Measurements from ENCODE around the gene PPP2R2C. TPM values are rescaled to one million over a fixed set of nuclear protein-coding genes. Genes with fewer than 3 reads are reported as not detected.

The PPP2R2C gene
- total RNA-seq, 2 experiments from 2014 or later: not detected

DNA sequence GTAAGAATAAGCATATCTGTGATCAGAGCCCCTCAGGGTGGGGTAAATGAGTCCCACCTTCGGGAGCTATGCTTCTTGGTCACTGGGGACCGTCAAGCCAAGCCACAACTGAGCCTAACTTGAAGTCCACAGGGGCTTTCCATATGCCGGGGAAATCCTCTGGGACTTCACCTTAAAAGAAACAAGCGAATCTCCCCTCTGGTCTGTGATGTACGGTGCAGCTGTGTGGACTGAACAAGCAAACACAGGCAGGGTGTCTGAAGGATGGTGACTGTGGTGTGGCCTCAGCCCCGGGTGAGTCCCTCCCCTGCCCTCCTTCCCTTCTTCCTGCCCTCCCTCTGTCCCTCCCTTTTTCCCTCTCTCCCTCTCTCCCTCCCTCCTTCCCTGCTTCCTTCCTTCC is 29.7 kb upstream of the PPP2R2C start:
- H3K27ac Mint-ChIP-seq: no peak overlapping the region
- no peak for DNase-seq
- peaks cover 10% of the 10 kb centered on the region for H3K27me3 Mint-ChIP-seq (ENCODE audit: low read depth)
- peaks cover 9% of the 10 kb centered on the region for H3K9me3 Mint-ChIP-seq
- no peaks in the 10 kb centered on the region for H3K4me1 Mint-ChIP-seq (ENCODE audit: low read depth)
- CTCF ChIA-PET: no interaction called here
- no peaks in the 10 kb centered on the region for H3K36me3 Mint-ChIP-seq (ENCODE audit: low read depth)
- intact Hi-C loops (cut with micrococcal nuclease): no loop called here
- H3K4me3 Mint-ChIP-seq: no peak overlapping the region

DNA sequence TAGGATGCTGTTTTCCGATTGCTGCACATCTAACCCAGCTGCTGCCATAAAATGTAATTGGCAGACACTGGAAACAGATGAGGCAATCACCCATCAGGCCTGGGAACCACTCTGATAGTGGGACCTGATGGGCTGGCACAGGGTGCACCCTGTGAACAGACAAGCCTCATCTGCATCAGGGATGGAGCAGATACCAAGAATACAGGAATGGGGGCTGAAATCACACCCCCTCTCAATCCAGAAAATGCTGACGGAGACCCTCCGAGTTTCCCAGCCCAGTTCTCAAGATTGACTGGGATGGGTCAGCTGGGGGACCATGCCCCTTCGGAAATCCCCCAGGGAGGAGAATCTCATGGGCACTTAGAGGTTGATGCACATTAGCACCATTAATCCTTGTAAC is 28.8 kb upstream of the PPP2R2C start:
- CTCF ChIA-PET: no interaction called here
- Mint-ChIP-seq H3K4me3 (no peak overlapping the region), H3K36me3 (ENCODE audit: low read depth) (no peaks in the 10 kb centered on the region), H3K9me3 (peaks cover 9% of the 10 kb centered on the region), H3K27ac (no peak overlapping the region), H3K27me3 (ENCODE audit: low read depth) (peaks cover 7% of the 10 kb centered on the region), H3K4me1 (ENCODE audit: low read depth) (no peaks in the 10 kb centered on the region)
- DNase-seq: no peak
- intact Hi-C loops (cut with micrococcal nuclease): no loop called here

DNA sequence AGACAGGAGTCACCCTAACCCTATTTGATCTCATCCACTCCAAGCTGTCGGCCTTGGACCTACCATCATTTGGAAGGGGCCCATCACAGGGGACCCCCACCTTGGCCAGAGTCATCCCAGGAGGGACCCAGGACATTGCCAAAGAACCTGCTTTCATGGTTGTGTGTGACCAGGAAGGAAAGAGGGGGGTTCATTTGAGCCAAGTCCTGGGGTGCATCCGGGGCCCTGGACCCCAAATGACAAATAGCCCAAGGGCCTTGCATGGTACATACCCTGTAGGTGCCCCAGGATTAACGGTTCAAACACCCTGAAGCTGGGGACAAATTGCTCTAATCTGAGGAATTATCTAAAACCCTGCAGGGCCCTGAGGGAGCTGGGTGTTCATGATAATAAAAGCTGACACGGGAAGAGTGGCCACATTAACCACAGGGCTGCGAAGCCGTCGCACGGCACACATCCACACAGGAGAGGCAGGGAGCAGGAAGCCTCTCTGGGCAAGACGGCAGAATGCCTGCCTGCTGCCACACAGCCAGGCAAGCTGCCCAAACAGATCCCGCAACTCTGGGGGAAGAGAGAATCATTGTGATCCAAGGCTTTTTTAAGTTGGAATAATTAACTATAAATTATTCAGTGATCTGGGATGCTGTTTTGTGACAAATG is 28.2 kb upstream of the PPP2R2C start:
- no peaks in the 10 kb centered on the region for H3K4me1 Mint-ChIP-seq (ENCODE audit: low read depth)
- intact Hi-C loops (cut with micrococcal nuclease): no loop called here
- H3K4me3 Mint-ChIP-seq: no peak overlapping the region
- H3K27me3 Mint-ChIP-seq (ENCODE audit: low read depth): peaks cover 7% of the 10 kb centered on the region
- CTCF ChIA-PET: no interaction called here
- H3K27ac Mint-ChIP-seq: no peak overlapping the region
- H3K9me3 Mint-ChIP-seq: peaks cover 9% of the 10 kb centered on the region
- no peaks in the 10 kb centered on the region for H3K36me3 Mint-ChIP-seq (ENCODE audit: low read depth)
- no peak for DNase-seq

DNA sequence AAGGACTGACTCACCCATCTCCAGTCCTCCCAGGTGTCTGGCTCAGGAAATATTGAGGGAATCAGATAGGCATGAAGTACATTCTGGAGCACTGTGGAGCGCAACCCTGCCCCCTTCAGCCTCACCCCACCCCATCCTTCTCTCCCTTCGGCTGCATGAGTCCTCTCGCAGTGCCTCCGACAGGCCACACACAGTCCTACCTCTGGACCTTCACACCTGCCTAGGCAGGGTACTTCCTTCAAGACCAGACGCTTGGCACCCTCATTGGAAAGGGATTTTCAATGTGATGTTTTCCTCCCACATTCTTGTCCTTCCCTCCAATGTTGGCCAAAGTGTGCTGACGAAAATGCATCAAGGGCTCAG is 26.8 kb upstream of the PPP2R2C start:
- peaks cover 5% of the 10 kb centered on the region for H3K9me3 Mint-ChIP-seq
- intact Hi-C loops (cut with micrococcal nuclease): no loop called here
- no peak overlapping the region for H3K27ac Mint-ChIP-seq
- DNase-seq: no peak
- no peaks in the 10 kb centered on the region for H3K4me1 Mint-ChIP-seq (ENCODE audit: low read depth)
- CTCF ChIA-PET: no interaction called here
- peaks cover 7% of the 10 kb centered on the region for H3K27me3 Mint-ChIP-seq (ENCODE audit: low read depth)
- H3K36me3 Mint-ChIP-seq (ENCODE audit: low read depth): no peaks in the 10 kb centered on the region
- no peak overlapping the region for H3K4me3 Mint-ChIP-seq

DNA sequence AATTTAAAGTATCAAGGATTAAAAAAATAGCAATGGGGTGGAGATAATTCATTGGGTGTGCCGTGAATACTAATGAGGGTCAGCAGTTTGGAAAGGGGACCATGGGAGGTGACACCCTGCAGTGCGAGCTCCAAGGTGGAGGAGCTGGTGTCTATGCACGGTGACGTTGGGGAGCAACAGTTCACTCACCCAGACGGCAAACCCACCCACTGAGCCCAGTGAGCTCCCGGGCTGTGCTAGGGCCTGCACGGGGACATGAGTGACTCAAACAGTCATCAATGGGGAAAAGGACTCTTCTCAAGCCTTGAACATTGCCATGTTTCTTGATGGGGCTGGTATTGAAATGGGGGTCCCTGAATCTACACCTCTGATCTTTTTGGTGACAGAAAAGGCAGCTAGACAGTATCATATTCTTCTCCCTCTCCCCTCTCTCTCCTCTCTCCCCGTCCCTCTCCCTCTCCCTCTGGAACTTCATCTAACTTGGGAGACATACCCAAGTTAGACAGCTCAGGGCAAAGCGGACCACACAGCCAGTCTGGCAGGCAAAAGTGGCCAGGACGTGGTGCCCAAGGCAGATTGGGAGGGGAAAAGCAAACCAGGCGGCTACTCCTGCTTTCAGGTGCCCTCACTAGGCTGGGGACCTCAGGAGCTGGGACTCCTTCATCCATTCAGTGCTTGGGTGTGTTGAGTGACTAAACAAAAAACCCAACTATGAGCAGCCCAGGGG is 26.3 kb upstream of the PPP2R2C start:
- Mint-ChIP-seq H3K27me3 (ENCODE audit: low read depth) (peaks cover 7% of the 10 kb centered on the region), H3K9me3 (peaks cover 5% of the 10 kb centered on the region), H3K4me1 (ENCODE audit: low read depth) (no peaks in the 10 kb centered on the region), H3K27ac (no peak overlapping the region), H3K36me3 (ENCODE audit: low read depth) (no peaks in the 10 kb centered on the region), H3K4me3 (no peak overlapping the region)
- DNase-seq: no peak
- intact Hi-C loops (cut with micrococcal nuclease): no loop called here
- CTCF ChIA-PET: no interaction called here

DNA sequence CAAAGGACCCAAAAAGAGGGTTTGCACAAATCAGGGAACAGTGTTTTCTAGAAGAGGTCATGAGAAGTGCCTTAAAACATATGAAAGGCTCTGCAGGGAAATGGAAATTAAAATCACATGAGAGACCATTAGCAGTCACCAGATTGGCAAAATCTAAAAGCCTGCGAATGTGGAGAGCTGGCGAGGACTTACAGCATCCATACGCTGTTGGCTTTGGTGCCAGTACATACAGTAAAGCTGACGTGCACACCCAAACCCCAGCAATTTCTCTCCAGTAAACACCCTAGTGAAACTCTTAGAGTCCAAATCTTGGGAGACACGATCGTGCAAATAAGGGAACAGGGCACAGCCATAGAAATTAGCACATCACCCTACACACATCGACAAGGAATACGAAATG is 25.4 kb upstream of the PPP2R2C start:
- H3K4me3 Mint-ChIP-seq: no peak overlapping the region
- CTCF ChIA-PET: no interaction called here
- no peaks in the 10 kb centered on the region for H3K4me1 Mint-ChIP-seq (ENCODE audit: low read depth)
- intact Hi-C loops (cut with micrococcal nuclease): no loop called here
- no peaks in the 10 kb centered on the region for H3K36me3 Mint-ChIP-seq (ENCODE audit: low read depth)
- no peaks in the 10 kb centered on the region for H3K9me3 Mint-ChIP-seq
- no peak for DNase-seq
- H3K27me3 Mint-ChIP-seq (ENCODE audit: low read depth): peaks cover 9% of the 10 kb centered on the region
- no peak overlapping the region for H3K27ac Mint-ChIP-seq

DNA sequence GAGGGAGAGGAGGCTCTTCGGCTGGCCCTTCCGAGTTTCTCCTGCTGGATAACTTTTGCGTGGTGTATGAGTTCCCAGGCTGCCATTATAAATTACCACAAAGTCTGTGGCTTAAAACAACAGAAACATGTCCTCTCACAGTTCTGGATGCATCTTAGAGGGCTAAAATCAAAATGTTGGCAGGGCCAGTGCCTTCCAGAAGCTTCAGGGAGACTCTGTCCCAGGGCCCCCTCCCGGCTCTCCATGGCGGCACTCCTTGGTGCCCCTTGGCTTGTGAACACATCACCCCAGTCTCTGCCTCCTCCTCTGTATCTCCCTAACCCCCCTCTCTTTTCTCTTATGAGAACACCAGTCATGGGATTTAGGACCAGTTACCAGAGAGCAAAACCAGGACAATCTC is 23.3 kb upstream of the PPP2R2C start:
- Mint-ChIP-seq H3K27me3 (ENCODE audit: low read depth) (peaks cover 20% of the 10 kb centered on the region), H3K36me3 (ENCODE audit: low read depth) (no peaks in the 10 kb centered on the region), H3K9me3 (no peaks in the 10 kb centered on the region), H3K27ac (no peak overlapping the region), H3K4me3 (no peak overlapping the region), H3K4me1 (ENCODE audit: low read depth) (no peaks in the 10 kb centered on the region)
- intact Hi-C loops (cut with micrococcal nuclease): no loop called here
- CTCF ChIA-PET: interaction anchor here (0.6 kb wide), 1 partner anchor 1440 kb away, joined by 4 read pairs; no protein-coding TSS in a partner anchor
- DNase-seq: no peak

DNA sequence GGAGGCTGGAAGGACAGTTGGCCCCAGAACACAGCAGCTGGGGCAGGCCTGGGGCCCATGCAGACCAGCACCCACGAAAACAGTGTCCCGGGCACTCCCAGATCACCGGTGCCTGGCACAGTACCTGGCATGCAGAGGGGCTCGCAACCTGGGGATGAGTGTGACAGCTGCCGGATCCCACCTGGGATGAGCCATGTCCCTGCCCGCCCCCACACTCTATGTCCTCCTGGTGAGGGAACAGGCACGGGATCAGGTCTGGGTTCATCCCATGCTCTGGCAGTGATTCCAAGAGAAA is 22.8 kb upstream of the PPP2R2C start:
- H3K27ac Mint-ChIP-seq: no peak overlapping the region
- no peak overlapping the region for H3K4me3 Mint-ChIP-seq
- intact Hi-C loops (cut with micrococcal nuclease): no loop called here
- CTCF ChIA-PET: interaction anchor here (0.6 kb wide), 1 partner anchor 1441 kb away, joined by 4 read pairs; no protein-coding TSS in a partner anchor
- H3K36me3 Mint-ChIP-seq (ENCODE audit: low read depth): no peaks in the 10 kb centered on the region
- no peaks in the 10 kb centered on the region for H3K9me3 Mint-ChIP-seq
- no peaks in the 10 kb centered on the region for H3K4me1 Mint-ChIP-seq (ENCODE audit: low read depth)
- no peak for DNase-seq
- H3K27me3 Mint-ChIP-seq (ENCODE audit: low read depth): peaks cover 24% of the 10 kb centered on the region

DNA sequence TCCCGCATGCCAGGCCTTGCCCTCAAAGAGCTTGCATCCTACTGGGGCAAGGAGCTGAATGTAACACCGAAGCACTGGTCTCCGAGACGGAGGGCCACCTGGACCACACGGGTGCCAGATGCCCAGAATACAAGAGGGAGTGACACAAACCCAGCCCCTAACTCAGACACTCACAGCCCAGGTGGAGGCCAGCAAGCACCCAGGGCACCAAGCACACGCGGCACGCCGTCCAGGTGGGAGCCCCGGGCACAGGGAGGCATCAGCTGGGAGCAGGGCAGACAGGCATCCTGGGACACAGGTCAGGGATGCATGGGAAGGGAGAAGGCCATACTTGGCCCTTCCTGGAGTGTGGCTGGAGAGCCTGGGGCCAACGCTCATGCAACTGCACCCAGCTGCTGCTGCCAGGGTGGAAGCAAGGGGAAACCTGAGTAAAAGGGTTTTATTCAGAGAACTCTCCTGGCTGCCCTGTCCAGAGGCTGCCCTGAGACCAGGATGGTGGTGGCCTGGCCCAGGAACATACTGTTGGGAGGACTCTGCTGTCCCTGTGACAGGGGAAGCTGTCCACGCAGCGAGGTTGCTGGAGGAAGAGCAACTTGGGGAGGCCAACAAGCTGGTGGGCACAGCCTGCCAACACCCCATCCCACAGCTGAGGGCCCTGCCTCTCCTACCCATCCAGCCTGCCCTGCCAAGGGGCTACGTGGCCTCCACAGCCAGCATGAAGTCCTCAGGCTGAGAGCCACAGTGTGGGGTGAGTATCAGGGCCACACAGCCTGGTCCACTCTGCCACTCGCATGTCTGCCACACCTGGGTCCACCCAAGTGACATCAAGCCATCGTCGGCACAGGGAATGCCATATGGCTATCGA is 22.2 kb upstream of the PPP2R2C start:
- Mint-ChIP-seq H3K36me3 (ENCODE audit: low read depth) (no peaks in the 10 kb centered on the region), H3K4me1 (ENCODE audit: low read depth) (no peaks in the 10 kb centered on the region), H3K27ac (no peak overlapping the region), H3K27me3 (ENCODE audit: low read depth) (peaks cover 25% of the 10 kb centered on the region), H3K9me3 (no peaks in the 10 kb centered on the region), H3K4me3 (no peak overlapping the region)
- no peak for DNase-seq
- CTCF ChIA-PET: interaction anchor here (0.6 kb wide), 1 partner anchor 1442 kb away, joined by 4 read pairs; no protein-coding TSS in a partner anchor
- intact Hi-C loops (cut with micrococcal nuclease): no loop called here

DNA sequence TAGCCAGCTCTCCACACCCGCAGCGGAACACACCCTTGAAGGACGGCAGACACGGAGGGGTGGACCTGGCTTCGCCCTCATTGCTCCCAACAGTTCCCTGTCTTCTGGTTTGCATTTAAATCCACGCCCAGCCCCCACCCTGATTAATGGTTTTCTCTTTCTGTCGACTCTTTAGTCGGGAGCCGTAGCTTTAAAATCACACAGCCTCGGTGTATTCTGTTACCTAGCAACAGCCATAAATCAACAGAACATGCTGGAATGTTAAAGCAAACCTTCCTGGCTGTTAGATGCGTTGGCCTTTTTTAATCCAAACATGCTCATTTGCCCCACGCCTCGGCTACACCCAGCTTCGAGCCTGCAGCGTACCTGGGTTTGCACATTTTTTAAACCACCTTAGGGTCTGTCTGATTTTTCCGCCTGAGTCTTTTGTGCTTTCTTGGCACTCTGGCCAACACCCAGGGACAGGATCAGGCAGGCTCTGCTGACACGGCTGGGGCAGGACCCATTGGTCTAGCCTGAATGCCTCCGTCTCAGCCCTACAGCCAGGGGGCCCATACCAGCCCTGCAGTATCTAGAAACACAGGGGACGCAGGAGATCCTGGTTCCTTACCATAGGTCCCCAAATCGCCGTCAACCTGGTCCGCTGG is 21.4 kb upstream of the PPP2R2C start:
- no peaks in the 10 kb centered on the region for H3K36me3 Mint-ChIP-seq (ENCODE audit: low read depth)
- intact Hi-C loops (cut with micrococcal nuclease): no loop called here
- H3K4me1 Mint-ChIP-seq (ENCODE audit: low read depth): no peaks in the 10 kb centered on the region
- no peak overlapping the region for H3K4me3 Mint-ChIP-seq
- no peak overlapping the region for H3K27ac Mint-ChIP-seq
- CTCF ChIA-PET: no interaction called here
- no peak for DNase-seq
- H3K9me3 Mint-ChIP-seq: no peaks in the 10 kb centered on the region
- H3K27me3 Mint-ChIP-seq (ENCODE audit: low read depth): peaks cover 25% of the 10 kb centered on the region

DNA sequence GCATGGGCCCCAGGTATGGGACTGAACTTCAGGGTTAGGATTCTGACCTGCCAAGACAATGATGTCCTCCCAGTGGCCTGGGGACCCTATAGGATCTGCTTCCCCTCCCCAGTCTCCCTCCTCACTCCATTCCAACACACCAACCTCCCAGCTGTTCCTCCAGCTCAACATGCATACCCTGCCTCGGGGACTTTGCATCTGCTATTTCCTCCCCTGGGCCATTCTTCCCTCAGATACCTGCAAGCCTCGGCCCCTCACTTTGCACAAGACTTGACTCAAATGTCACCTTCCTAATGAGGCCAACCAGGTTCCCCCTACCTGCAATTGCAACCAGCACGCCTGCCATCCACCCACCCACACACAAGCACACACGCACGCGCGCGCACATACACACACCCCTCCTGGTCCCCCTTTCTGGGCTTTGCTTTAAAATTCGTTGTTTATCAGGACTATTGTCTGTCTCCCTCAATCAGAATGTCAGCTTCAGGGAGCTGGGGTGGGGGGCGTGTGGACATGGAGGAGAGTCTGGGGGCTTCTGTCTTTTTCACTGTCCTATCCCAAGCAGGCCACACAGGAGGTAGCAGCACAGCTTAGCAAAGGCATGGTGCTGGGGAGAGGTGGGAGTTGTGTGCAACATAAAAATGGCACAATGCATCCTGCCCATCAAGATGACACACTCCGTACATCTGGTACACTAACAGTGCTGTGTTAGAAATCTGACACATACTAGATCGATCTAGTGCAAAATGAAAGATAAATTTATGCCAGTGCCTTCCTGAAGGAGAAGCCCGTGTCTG is 20.6 kb upstream of the PPP2R2C start:
- intact Hi-C loops (cut with micrococcal nuclease): no loop called here
- no peak overlapping the region for H3K4me3 Mint-ChIP-seq
- H3K9me3 Mint-ChIP-seq: peaks cover 2% of the 10 kb centered on the region
- no peak for DNase-seq
- peaks cover 25% of the 10 kb centered on the region for H3K27me3 Mint-ChIP-seq (ENCODE audit: low read depth)
- H3K27ac Mint-ChIP-seq: no peak overlapping the region
- no peaks in the 10 kb centered on the region for H3K36me3 Mint-ChIP-seq (ENCODE audit: low read depth)
- no peaks in the 10 kb centered on the region for H3K4me1 Mint-ChIP-seq (ENCODE audit: low read depth)
- CTCF ChIA-PET: no interaction called here

DNA sequence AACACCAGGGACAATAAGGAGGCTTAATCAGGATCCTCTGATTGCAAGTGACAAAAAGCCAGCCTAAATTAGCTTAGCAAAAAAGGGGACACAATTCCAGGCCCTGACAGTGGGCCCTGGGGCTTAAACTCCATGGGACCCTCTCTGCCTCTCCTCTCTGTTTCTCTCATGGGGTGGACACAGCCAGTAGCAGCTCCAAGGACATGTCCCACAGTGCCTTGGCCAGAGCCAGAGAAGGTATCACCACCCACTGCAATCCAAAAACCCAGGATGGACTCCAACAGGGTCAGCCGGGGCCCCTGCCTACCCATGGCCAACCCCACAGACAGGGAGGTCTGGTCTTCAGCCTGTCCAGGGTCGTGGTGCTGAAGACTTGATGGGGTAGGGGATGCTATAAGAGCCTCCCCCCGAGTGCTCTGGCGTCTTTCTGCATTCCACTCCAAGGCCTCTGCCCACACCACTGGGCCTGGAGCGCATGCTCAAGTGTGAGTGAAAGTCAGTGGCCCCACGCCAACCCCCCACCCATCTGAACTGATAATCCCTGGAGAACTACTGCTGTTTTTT is 19.7 kb upstream of the PPP2R2C start:
- Mint-ChIP-seq H3K9me3 (peaks cover 7% of the 10 kb centered on the region), H3K27ac (no peak overlapping the region), H3K4me1 (ENCODE audit: low read depth) (no peaks in the 10 kb centered on the region), H3K27me3 (ENCODE audit: low read depth) (peaks cover 25% of the 10 kb centered on the region), H3K4me3 (no peak overlapping the region), H3K36me3 (ENCODE audit: low read depth) (no peaks in the 10 kb centered on the region)
- DNase-seq: no peak
- CTCF ChIA-PET: no interaction called here
- intact Hi-C loops (cut with micrococcal nuclease): no loop called here

Data from activated naive CD4-positive, alpha-beta T cell treated with anti-CD3 and anti-CD28 coated beads for 36 hours (primary cell).